Fibroblast of pulmonary artery (primary cell): ENCODE results near the gene SLC35F4.
"Not testable (repeated sequence)": the region's sequence is repeated elsewhere in the genome, so short reads cannot be mapped to it uniquely, and the experiment has no call there.

Source experiments
- DNase-seq: peaks from one replicate; pipeline ENCODE4 v3.0.0-alpha.2; 2010; ENCODE audit warnings: low read depth
- H3K4me3 ChIP-seq: replicated peaks from 2 replicates; pipeline ENCODE4 v1.5.1; 2011; ENCODE audit warnings: low read depth, mild to moderate bottlenecking, control low read depth, low read length, moderate library complexity
- CTCF ChIP-seq: IDR thresholded peaks from 2 replicates; pipeline ENCODE4 v1.5.1; 2011; ENCODE audit warnings: mild to moderate bottlenecking, control low read depth, low read length, inconsistent platforms; ENCODE audit errors: missing control alignments

The SLC35F4 gene

GRCh38 chr14:57725399-57726077 is 140.4 kb downstream of the SLC35F4 start:
- H3K4me3 ChIP-seq, result no peak overlapping the region
- DNase-seq, result peak; percentile 77
- TF ChIP-seq CTCF, result no peak

GRCh38 chr14:57722141-57722540 is 143.8 kb downstream of the SLC35F4 start:
- peak; percentile 5 for DNase-seq
- H3K4me3 ChIP-seq, result not testable (repeated sequence)

GRCh38 chr14:57714487-57714931 is 151.4 kb downstream of the SLC35F4 start:
- TF ChIP-seq CTCF, result no peak
- DNase-seq, result no peak
- H3K4me3 ChIP-seq, result no peak overlapping the region

- TF ChIP-seq CTCF, result no peak
- no peak for DNase-seq
Observed at GRCh38 chr14:57712698-57713097, 153.2 kb downstream of the SLC35F4 start.

GRCh38 chr14:57712102-57712501 is 153.8 kb downstream of the SLC35F4 start:
- TF ChIP-seq CTCF, result no peak
- no peak for DNase-seq
- H3K4me3 ChIP-seq, result no peak overlapping the region

More at GRCh38 chr14:57712698-57713097, 153.2 kb downstream of the SLC35F4 start:
- H3K4me3 ChIP-seq, result no peak overlapping the region

- TF ChIP-seq CTCF, result no peak
- no peak overlapping the region for H3K4me3 ChIP-seq
- DNase-seq, result no peak
Observed at GRCh38 chr14:57709909-57710308, 156.0 kb downstream of the SLC35F4 start.

GRCh38 chr14:57709086-57709485 is 156.8 kb downstream of the SLC35F4 start:
- DNase-seq, H3K4me3 ChIP-seq: not testable (repeated sequence)

GRCh38 chr14:57707219-57707618 is 158.7 kb downstream of the SLC35F4 start:
- no peak overlapping the region for H3K4me3 ChIP-seq
- TF ChIP-seq CTCF, result no peak
- DNase-seq, result no peak
